GM12864 (cell line): ENCODE results near the gene DNAJC5G.
"Not testable (repeated sequence)": the region's sequence is repeated elsewhere in the genome, so short reads cannot be mapped to it uniquely, and the experiment has no call there.

Experiments used
- DNase-seq: peaks from one replicate; pipeline ENCODE4 v3.0.0-alpha.2; 2011; ENCODE audit warnings: low read depth
- H3K4me3 ChIP-seq: 2 replicates; pipeline ENCODE4 v1.5.1; 2011; ENCODE audit warnings: mild to moderate bottlenecking, low read depth, low read length, control low read depth
- CTCF ChIP-seq: IDR thresholded peaks from 2 replicates; pipeline ENCODE4 v1.5.1; 2011; ENCODE audit warnings: low read depth, mild to moderate bottlenecking, moderate library complexity, low read length, control low read depth, inconsistent platforms; ENCODE audit errors: missing control alignments

Gene DNAJC5G

GRCh38 chr2:27288610-27289009 lies 13.4 kb downstream of the DNAJC5G start:
- H3K4me3 ChIP-seq, result no peak overlapping the region
- no peak for DNase-seq
- TF ChIP-seq CTCF, result no peak

GRCh38 chr2:27290549-27290948 lies 15.3 kb downstream of the DNAJC5G start:
- no peak overlapping the region for H3K4me3 ChIP-seq
- DNase-seq, result no peak
- TF ChIP-seq CTCF, result no peak

GRCh38 chr2:27291865-27292264 lies 16.6 kb downstream of the DNAJC5G start:
- no peak for TF ChIP-seq CTCF
- no peak overlapping the region for H3K4me3 ChIP-seq
- DNase-seq, result no peak

- TF ChIP-seq CTCF, result no peak
- no peak overlapping the region for H3K4me3 ChIP-seq
- DNase-seq, result no peak
These were observed 19.7 kb downstream of the DNAJC5G start for GRCh38 chr2:27294928-27295327.

GRCh38 chr2:27296481-27296880 lies 21.2 kb downstream of the DNAJC5G start:
- no peak for DNase-seq
- no peak for TF ChIP-seq CTCF
- no peak overlapping the region for H3K4me3 ChIP-seq

- TF ChIP-seq CTCF, result no peak
- H3K4me3 ChIP-seq, result no peak overlapping the region
- no peak for DNase-seq
These were observed 22.0 kb downstream of the DNAJC5G start for GRCh38 chr2:27297195-27297594.

- no peak for TF ChIP-seq CTCF
- DNase-seq, result no peak
- no peak overlapping the region for H3K4me3 ChIP-seq
These were observed 23.3 kb downstream of the DNAJC5G start for GRCh38 chr2:27298391-27299080.

GRCh38 chr2:27300606-27301005 lies 25.4 kb downstream of the DNAJC5G start:
- not testable (repeated sequence) for H3K4me3 ChIP-seq, DNase-seq
